H4 (cell line): ENCODE data around the gene GNAS-AS1. TPM values are rescaled to one million over a fixed set of nuclear protein-coding genes. Genes with fewer than 3 reads are reported as not detected.

Experiments
- DNase-seq: peaks from one replicate; pipeline ENCODE4 v3.0.0-alpha.2; 2015; ENCODE audit warnings: low spot score
- total RNA-seq: library from RNA; depleted of rRNA; stranded (reverse); fragments of >200 nt; shearing (Covaris generic); gene quantifications from 2 replicates; pipeline ENCODE4 v1.2.3, GENCODE V29; 2014; rRNA removed

The GNAS-AS1 gene
- total RNA-seq, 1 experiment from 2014 or later = 1.5 TPM

GRCh38 chr20:58783511-58784011, 67.1 kb downstream of the GNAS-AS1 start:
- DNase-seq = no peak

- DNase-seq = no peak
Observed at GRCh38 chr20:58781138-58781537, 69.6 kb downstream of the GNAS-AS1 start.

GRCh38 chr20:58778760-58779159, 71.9 kb downstream of the GNAS-AS1 start:
- no peak for DNase-seq

GRCh38 chr20:58777657-58778056, 73.0 kb downstream of the GNAS-AS1 start:
- no peak for DNase-seq

GRCh38 chr20:58776109-58776508, 74.6 kb downstream of the GNAS-AS1 start:
- no peak for DNase-seq

- DNase-seq = no peak
Observed at GRCh38 chr20:58775371-58775770, 75.3 kb downstream of the GNAS-AS1 start.

- no peak for DNase-seq
Observed at GRCh38 chr20:58774667-58775263, 75.9 kb downstream of the GNAS-AS1 start.

- DNase-seq = no peak
Observed at GRCh38 chr20:58774214-58774613, 76.5 kb downstream of the GNAS-AS1 start.

- DNase-seq = no peak
Observed at GRCh38 chr20:58772786-58773185, 77.9 kb downstream of the GNAS-AS1 start.

Other genes with a start within 250 kb of the GNAS-AS1 start
- 6.1 and 8.8 TPM in 2 replicates for gene STX16, start 199.6 kb downstream of the GNAS-AS1 start, total RNA-seq
- 0.95 and 1.1 TPM in 2 replicates for gene NPEPL1, start 158.1 kb downstream of the GNAS-AS1 start, total RNA-seq
- 886 and 1,032 TPM in 2 replicates for gene GNAS, start 1.8 kb upstream of the GNAS-AS1 start, total RNA-seq
- 19.0 and 44.2 TPM in 2 replicates for gene NELFCD, start 130.4 kb upstream of the GNAS-AS1 start, total RNA-seq
- 0.17 and 0.18 TPM in 2 replicates for gene CTSZ, start 156.4 kb upstream of the GNAS-AS1 start, total RNA-seq
- gene TUBB1, start 168.5 kb upstream of the GNAS-AS1 start, total RNA-seq = not detected in 2 replicates
- gene ATP5F1E, start 181.4 kb upstream of the GNAS-AS1 start, total RNA-seq = 45.0 and 50.5 TPM in 2 replicates
- gene PRELID3B, start 191.9 kb upstream of the GNAS-AS1 start, total RNA-seq = 46.9 and 53.4 TPM in 2 replicates